Measurements from ENCODE around the gene SOCS1. TPM values are rescaled to one million over a fixed set of nuclear protein-coding genes. Genes with fewer than 3 reads are reported as not detected.
A peak's percentile ranks its signal among the peaks of the same experiment; 100 is the strongest.

Gene SOCS1
- total RNA-seq, 2 experiments from 2014 or later, result 23.4 to 47.1 TPM

GRCh38 chr16:11234884-11235702 is 20.9 kb downstream of the SOCS1 start:
- POLR2A ChIA-PET, result no interaction called here
- Histone ChIP-seq H3K27ac (ENCODE audit: low read depth, low read length, poor library complexity, severe bottlenecking) (no peak overlapping the region), H2AFZ (ENCODE audit: low read length) (no peak overlapping the region), H3K4me2 (ENCODE audit: low read length) (no peak overlapping the region), H3K4me1 (ENCODE audit: insufficient read depth, low read length, poor library complexity, severe bottlenecking) (peaks cover 19% of the 10 kb centered on the region), H4K20me1 (ENCODE audit: insufficient read depth, low read length) (no peaks in the 10 kb centered on the region), H3K9me3 (ENCODE audit: low read length) (no peaks in the 10 kb centered on the region), H3K9me2 (ENCODE audit: insufficient read depth, low read length) (no peaks in the 10 kb centered on the region), H3K4me3 (ENCODE audit: low read depth, low read length, poor library complexity, severe bottlenecking) (no peak overlapping the region), H3K36me3 (ENCODE audit: insufficient read depth, low read length) (no peaks in the 10 kb centered on the region), H3K79me2 (ENCODE audit: insufficient read depth, low read depth, low read length) (no peaks in the 10 kb centered on the region)
- BruUV-seq (replicated peaks), result no TSS peak
- CTCF ChIA-PET (ENCODE audit: unreplicated experiment), result no interaction called here
- DNase-seq (ENCODE audit: low spot score), result no peak
- intact Hi-C loops (cut with micrococcal nuclease; ENCODE audit: unreplicated experiment), result no loop called here
- no peak for TF ChIP-seq CTCF (conservative IDR thresholded peaks at IDR 0.05; ENCODE audit: low read length)
- TF ChIP-seq EZH2phosphoT487 (IDR thresholded peaks at IDR 0.05; ENCODE audit: borderline replicate concordance, low read depth, low read length), result no peak

- TF ChIP-seq CTCF (conservative IDR thresholded peaks at IDR 0.05; ENCODE audit: low read length) (peak; percentile 53; the same call in 1 of the 2 replicates), EZH2phosphoT487 (IDR thresholded peaks at IDR 0.05; ENCODE audit: borderline replicate concordance, low read depth, low read length) (no peak)
- POLR2A ChIA-PET, result interaction anchor here (0.6 kb wide), 1 partner anchor 12 kb away, joined by 3 read pairs; no protein-coding TSS in a partner anchor
- Histone ChIP-seq H3K4me2 (ENCODE audit: low read length) (peak overlapping the region; percentile 1; the same call in 1 of the 2 replicates), H3K9me3 (ENCODE audit: low read length) (no peaks in the 10 kb centered on the region), H3K79me2 (ENCODE audit: insufficient read depth, low read depth, low read length) (no peaks in the 10 kb centered on the region), H3K36me3 (ENCODE audit: insufficient read depth, low read length) (no peaks in the 10 kb centered on the region), H2AFZ (ENCODE audit: low read length) (peak overlapping the region; percentile 95; the same call in 1 of the 2 replicates), H3K27ac (ENCODE audit: low read depth, low read length, poor library complexity, severe bottlenecking) (no peak overlapping the region), H3K4me3 (ENCODE audit: low read depth, low read length, poor library complexity, severe bottlenecking) (no peak overlapping the region), H3K9me2 (ENCODE audit: insufficient read depth, low read length) (no peaks in the 10 kb centered on the region), H4K20me1 (ENCODE audit: insufficient read depth, low read length) (no peaks in the 10 kb centered on the region), H3K4me1 (ENCODE audit: insufficient read depth, low read length, poor library complexity, severe bottlenecking) (peaks cover 19% of the 10 kb centered on the region)
- intact Hi-C loops (cut with micrococcal nuclease; ENCODE audit: unreplicated experiment), result no loop called here
- BruUV-seq (replicated peaks), result no TSS peak
- DNase-seq (ENCODE audit: low spot score), result peak; percentile 46
- CTCF ChIA-PET (ENCODE audit: unreplicated experiment), result interaction anchor here (0.8 to 1.0 kb wide), 2 partner anchors 9 to 21 kb away, joined by 3 to 5 read pairs; no protein-coding TSS in a partner anchor
These were observed 22.2 kb downstream of the SOCS1 start for GRCh38 chr16:11233727-11234376.

All from OCI-LY7 (cell line).